ENCODE data around the gene PDZD2. TPM values are rescaled to one million over a fixed set of nuclear protein-coding genes. Genes with fewer than 3 reads are reported as not detected.

PDZD2 gene
- total and polyA plus RNA-seq, 9 donors, result 21.2 to 58.2 (median 37.8) TPM

DNA sequence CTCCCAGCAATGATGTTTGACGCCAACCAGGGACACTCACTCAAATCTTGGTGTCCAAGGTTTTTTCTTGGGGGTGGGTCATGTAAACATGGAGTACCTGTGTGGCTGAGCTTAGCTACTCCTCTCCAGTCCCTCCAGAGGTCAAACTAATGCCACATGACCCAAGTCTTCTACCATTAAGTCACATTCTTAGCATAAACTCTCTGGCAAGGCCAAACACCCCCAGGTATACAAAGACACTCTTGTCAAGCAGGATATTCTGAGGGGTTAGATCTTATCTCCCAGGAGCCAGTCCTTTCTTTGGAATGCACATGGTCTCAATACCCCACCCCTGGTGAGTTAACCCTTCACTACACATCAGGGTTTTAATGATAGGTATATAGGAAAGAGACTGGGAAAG, 161.4 kb downstream of the PDZD2 start:
- H3K4me1 ChIP-seq (ENCODE audit: insufficient read depth), result no peaks in the 10 kb centered on the region
- WGBS, 3 donors, result 88 to 100% (median 98%) methylated on average over 1 of the region's 1 CpG
- no peaks in the 10 kb centered on the region for H3K36me3 ChIP-seq
- no peak overlapping the region for H3K4me3 ChIP-seq
- H3K9me3 ChIP-seq, result no peaks in the 10 kb centered on the region
- no peaks in the 10 kb centered on the region for H3K27me3 ChIP-seq
- no peak overlapping the region for H3K27ac ChIP-seq
- intact Hi-C loops (cut with DNase I), result no loop called here
- no peak for DNase-seq
- TF ChIP-seq EP300 (IDR thresholded peaks at IDR 0.05), result no peak
- TF ChIP-seq POLR2A (IDR thresholded peaks at IDR 0.05), result no peak
- TF ChIP-seq, protein P1, sequence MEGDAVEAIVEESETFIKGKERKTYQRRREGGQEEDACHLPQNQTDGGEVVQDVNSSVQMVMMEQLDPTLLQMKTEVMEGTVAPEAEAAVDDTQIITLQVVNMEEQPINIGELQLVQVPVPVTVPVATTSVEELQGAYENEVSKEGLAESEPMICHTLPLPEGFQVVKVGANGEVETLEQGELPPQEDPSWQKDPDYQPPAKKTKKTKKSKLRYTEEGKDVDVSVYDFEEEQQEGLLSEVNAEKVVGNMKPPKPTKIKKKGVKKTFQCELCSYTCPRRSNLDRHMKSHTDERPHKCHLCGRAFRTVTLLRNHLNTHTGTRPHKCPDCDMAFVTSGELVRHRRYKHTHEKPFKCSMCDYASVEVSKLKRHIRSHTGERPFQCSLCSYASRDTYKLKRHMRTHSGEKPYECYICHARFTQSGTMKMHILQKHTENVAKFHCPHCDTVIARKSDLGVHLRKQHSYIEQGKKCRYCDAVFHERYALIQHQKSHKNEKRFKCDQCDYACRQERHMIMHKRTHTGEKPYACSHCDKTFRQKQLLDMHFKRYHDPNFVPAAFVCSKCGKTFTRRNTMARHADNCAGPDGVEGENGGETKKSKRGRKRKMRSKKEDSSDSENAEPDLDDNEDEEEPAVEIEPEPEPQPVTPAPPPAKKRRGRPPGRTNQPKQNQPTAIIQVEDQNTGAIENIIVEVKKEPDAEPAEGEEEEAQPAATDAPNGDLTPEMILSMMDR (IDR thresholded peaks at IDR 0.05), result no peak

DNA sequence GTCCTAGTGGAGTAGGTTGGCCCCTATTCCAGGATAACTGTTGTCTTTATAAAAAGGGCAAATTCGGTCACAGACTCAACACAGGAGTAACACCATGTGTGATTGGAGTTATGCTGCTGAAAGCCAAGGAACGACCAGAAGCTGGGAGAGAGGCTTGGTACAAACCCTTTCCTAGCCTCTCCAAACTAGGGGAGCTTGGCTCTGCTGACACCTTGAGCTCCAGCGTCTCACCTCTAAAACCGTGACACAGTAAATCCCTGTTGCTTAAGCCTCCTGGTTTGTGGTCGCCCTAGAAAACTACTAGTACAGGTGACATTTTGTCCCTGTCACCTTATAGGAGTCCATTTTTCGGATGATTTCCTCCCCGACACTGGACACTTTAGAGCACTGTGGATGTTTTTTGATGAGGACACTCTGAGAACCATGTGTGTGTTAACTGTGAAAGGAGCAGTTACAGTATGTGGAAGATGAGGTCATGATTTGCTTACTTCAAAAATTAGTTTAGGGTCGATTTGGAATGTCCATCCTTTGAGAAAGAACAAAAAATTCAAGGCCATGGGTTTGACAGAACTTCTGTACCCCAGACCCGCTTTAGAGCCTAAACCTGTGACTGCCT, 167.0 kb downstream of the PDZD2 start:
- H3K27me3 ChIP-seq, result no peaks in the 10 kb centered on the region
- intact Hi-C loops (cut with DNase I), result loop anchor here in 3 of 4 donors (5.0 kb wide), 1 partner anchor 224 kb away; no protein-coding TSS in a partner anchor
- no peaks in the 10 kb centered on the region for H3K4me1 ChIP-seq (ENCODE audit: insufficient read depth)
- H3K9me3 ChIP-seq, result no peaks in the 10 kb centered on the region
- H3K36me3 ChIP-seq, result no peaks in the 10 kb centered on the region
- WGBS, 3 donors, result 75 to 82% (median 82%) methylated on average over 9 of the region's 9 CpGs
- H3K4me3 ChIP-seq, result no peak overlapping the region
- no peak for DNase-seq
- TF ChIP-seq, protein P1 (IDR thresholded peaks at IDR 0.05), result no peak
- TF ChIP-seq POLR2A (IDR thresholded peaks at IDR 0.05), result no peak
- TF ChIP-seq EP300 (IDR thresholded peaks at IDR 0.05), result no peak
- H3K27ac ChIP-seq, result no peak overlapping the region

- intact Hi-C loops (cut with DNase I), result loop anchor here in 3 of 4 donors (5.0 kb wide), 1 partner anchor 224 kb away; no protein-coding TSS in a partner anchor
- H3K27ac ChIP-seq, result no peak overlapping the region
- 50 to 72% (median 66%) methylated on average over 6 of the region's 6 CpGs for WGBS, 3 donors
- TF ChIP-seq EP300 (IDR thresholded peaks at IDR 0.05), result no peak
- TF ChIP-seq POLR2A (IDR thresholded peaks at IDR 0.05), result no peak
- TF ChIP-seq, protein P1 (IDR thresholded peaks at IDR 0.05), result no peak
- no peaks in the 10 kb centered on the region for H3K27me3 ChIP-seq
- H3K36me3 ChIP-seq, result no peaks in the 10 kb centered on the region
- no peaks in the 10 kb centered on the region for H3K4me1 ChIP-seq (ENCODE audit: insufficient read depth)
- no peaks in the 10 kb centered on the region for H3K9me3 ChIP-seq
- H3K4me3 ChIP-seq, result no peak overlapping the region
- no peak for DNase-seq
These were observed 167.6 kb downstream of the PDZD2 start for GRCh38 chr5:31806561-31806960.

DNA sequence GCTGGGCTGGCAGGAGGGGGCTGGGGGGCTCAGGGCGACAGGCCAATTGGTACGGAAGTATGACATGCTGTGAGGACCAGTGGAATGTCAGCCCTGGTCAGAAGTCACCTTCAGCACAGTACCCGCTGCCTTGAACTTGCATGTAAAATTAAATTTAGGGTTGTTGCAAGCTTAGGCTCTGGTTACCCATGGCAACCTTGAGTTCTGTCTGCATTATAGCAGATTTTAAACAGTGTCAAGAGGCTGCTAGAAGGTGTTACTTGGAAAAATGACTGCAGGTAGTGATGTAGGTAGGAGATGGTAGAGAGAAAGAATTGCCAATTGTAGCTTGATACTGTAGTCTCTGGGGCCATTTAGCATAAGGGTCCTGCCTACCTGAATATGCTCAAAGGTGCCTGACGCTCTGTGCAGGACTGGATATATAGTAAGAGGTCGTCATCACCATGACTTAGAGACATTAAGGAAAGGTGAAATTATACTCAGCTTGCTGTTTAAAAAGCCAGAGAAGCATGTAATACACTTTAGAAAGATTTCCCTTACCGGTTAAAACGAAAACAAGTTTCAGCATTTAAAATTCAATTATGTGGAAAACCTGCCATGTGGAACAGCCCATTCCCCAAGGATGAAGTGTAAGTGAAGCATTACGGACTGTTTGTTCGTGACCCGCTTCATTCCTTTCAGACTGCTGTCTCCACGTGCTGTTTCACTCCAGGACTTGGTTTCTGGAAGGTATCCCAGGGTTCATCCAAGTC, 169.0 kb downstream of the PDZD2 start:
- H3K27me3 ChIP-seq, result no peaks in the 10 kb centered on the region
- no peak for TF ChIP-seq POLR2A (IDR thresholded peaks at IDR 0.05)
- TF ChIP-seq EP300 (IDR thresholded peaks at IDR 0.05), result no peak
- TF ChIP-seq, protein P1 (IDR thresholded peaks at IDR 0.05), result no peak
- no peak overlapping the region for H3K4me3 ChIP-seq
- WGBS, 3 donors, result 77 to 82% (median 81%) methylated on average over 11 of the region's 11 CpGs
- no peaks in the 10 kb centered on the region for H3K9me3 ChIP-seq
- H3K27ac ChIP-seq, result no peak overlapping the region
- H3K36me3 ChIP-seq, result no peaks in the 10 kb centered on the region
- DNase-seq, result no peak
- intact Hi-C loops (cut with DNase I), result loop anchor here in 3 of 4 donors (5.0 kb wide), 1 partner anchor 226 kb away; no protein-coding TSS in a partner anchor
- no peaks in the 10 kb centered on the region for H3K4me1 ChIP-seq (ENCODE audit: insufficient read depth)
